Measurements from ENCODE around the gene OPN4. TPM values are rescaled to one million over a fixed set of nuclear protein-coding genes. Genes with fewer than 3 reads are reported as not detected.

The OPN4 gene
- total and polyA plus RNA-seq, 2 of the 8 experiments (the other 6 are each of a cell fraction or from before 2014, with no cell fraction given), result not detected

- TF ChIP-seq, protein P1, sequence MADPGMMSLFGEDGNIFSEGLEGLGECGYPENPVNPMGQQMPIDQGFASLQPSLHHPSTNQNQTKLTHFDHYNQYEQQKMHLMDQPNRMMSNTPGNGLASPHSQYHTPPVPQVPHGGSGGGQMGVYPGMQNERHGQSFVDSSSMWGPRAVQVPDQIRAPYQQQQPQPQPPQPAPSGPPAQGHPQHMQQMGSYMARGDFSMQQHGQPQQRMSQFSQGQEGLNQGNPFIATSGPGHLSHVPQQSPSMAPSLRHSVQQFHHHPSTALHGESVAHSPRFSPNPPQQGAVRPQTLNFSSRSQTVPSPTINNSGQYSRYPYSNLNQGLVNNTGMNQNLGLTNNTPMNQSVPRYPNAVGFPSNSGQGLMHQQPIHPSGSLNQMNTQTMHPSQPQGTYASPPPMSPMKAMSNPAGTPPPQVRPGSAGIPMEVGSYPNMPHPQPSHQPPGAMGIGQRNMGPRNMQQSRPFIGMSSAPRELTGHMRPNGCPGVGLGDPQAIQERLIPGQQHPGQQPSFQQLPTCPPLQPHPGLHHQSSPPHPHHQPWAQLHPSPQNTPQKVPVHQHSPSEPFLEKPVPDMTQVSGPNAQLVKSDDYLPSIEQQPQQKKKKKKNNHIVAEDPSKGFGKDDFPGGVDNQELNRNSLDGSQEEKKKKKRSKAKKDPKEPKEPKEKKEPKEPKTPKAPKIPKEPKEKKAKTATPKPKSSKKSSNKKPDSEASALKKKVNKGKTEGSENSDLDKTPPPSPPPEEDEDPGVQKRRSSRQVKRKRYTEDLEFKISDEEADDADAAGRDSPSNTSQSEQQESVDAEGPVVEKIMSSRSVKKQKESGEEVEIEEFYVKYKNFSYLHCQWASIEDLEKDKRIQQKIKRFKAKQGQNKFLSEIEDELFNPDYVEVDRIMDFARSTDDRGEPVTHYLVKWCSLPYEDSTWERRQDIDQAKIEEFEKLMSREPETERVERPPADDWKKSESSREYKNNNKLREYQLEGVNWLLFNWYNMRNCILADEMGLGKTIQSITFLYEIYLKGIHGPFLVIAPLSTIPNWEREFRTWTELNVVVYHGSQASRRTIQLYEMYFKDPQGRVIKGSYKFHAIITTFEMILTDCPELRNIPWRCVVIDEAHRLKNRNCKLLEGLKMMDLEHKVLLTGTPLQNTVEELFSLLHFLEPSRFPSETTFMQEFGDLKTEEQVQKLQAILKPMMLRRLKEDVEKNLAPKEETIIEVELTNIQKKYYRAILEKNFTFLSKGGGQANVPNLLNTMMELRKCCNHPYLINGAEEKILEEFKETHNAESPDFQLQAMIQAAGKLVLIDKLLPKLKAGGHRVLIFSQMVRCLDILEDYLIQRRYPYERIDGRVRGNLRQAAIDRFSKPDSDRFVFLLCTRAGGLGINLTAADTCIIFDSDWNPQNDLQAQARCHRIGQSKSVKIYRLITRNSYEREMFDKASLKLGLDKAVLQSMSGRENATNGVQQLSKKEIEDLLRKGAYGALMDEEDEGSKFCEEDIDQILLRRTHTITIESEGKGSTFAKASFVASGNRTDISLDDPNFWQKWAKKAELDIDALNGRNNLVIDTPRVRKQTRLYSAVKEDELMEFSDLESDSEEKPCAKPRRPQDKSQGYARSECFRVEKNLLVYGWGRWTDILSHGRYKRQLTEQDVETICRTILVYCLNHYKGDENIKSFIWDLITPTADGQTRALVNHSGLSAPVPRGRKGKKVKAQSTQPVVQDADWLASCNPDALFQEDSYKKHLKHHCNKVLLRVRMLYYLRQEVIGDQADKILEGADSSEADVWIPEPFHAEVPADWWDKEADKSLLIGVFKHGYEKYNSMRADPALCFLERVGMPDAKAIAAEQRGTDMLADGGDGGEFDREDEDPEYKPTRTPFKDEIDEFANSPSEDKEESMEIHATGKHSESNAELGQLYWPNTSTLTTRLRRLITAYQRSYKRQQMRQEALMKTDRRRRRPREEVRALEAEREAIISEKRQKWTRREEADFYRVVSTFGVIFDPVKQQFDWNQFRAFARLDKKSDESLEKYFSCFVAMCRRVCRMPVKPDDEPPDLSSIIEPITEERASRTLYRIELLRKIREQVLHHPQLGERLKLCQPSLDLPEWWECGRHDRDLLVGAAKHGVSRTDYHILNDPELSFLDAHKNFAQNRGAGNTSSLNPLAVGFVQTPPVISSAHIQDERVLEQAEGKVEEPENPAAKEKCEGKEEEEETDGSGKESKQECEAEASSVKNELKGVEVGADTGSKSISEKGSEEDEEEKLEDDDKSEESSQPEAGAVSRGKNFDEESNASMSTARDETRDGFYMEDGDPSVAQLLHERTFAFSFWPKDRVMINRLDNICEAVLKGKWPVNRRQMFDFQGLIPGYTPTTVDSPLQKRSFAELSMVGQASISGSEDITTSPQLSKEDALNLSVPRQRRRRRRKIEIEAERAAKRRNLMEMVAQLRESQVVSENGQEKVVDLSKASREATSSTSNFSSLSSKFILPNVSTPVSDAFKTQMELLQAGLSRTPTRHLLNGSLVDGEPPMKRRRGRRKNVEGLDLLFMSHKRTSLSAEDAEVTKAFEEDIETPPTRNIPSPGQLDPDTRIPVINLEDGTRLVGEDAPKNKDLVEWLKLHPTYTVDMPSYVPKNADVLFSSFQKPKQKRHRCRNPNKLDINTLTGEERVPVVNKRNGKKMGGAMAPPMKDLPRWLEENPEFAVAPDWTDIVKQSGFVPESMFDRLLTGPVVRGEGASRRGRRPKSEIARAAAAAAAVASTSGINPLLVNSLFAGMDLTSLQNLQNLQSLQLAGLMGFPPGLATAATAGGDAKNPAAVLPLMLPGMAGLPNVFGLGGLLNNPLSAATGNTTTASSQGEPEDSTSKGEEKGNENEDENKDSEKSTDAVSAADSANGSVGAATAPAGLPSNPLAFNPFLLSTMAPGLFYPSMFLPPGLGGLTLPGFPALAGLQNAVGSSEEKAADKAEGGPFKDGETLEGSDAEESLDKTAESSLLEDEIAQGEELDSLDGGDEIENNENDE (IDR thresholded peaks at IDR 0.05; ENCODE audit: insufficient replicate concordance, low read length), result no peak
- TF ChIP-seq ZNF274 (IDR thresholded peaks at IDR 0.05; ENCODE audit: borderline replicate concordance, extremely low read depth, low read length), result no peak
Observed at GRCh38 chr10:86661161-86662025, 7.0 kb downstream of the OPN4 start (continued).

Measured in H1 (cell line).